HEK293 (cell line): ENCODE data around the gene MAGEL2.

Source experiments
- AEBP2 ChIP-seq: fragments of 450-650 bp; formaldehyde crosslinking; IDR thresholded peaks from 2 replicates; pipeline ENCODE4 v1.5.1; 2016; ENCODE audit warnings: missing biosample characterization, missing genetic modification characterization, borderline replicate concordance
- CTCF ChIP-seq: fragments of 450-650 bp; formaldehyde crosslinking; IDR thresholded peaks from 2 replicates; pipeline ENCODE4 v1.5.1; 2016; ENCODE audit warnings: missing biosample characterization, missing genetic modification characterization
- ELK4 ChIP-seq: IDR thresholded peaks from 2 replicates; pipeline ENCODE4 v1.6.1; 2011; ENCODE audit warnings: mild to moderate bottlenecking, low read depth, low read length, borderline replicate concordance
- TRIM28 ChIP-seq: IDR thresholded peaks from 2 replicates; pipeline ENCODE4 v1.6.1; 2011; ENCODE audit warnings: low read length, control low read depth, borderline replicate concordance
- ZNF18 ChIP-seq: fragments of 450-650 bp; formaldehyde crosslinking; IDR thresholded peaks from 2 replicates; pipeline ENCODE4 v1.5.1; 2016; ENCODE audit warnings: missing biosample characterization, missing genetic modification characterization
- ZNF544 ChIP-seq: fragments of 450-650 bp; formaldehyde crosslinking; IDR thresholded peaks from 2 replicates; pipeline ENCODE4 v1.5.0; 2017; ENCODE audit warnings: missing biosample characterization, missing genetic modification characterization
- ZNF639 ChIP-seq: fragments of 450-650 bp; formaldehyde crosslinking; IDR thresholded peaks from 2 replicates; pipeline ENCODE4 v1.5.1; 2016; ENCODE audit warnings: missing biosample characterization, missing genetic modification characterization

GRCh38 chr15:23670970-23671369 lies 23.3 kb upstream of the MAGEL2 start:
- no peak for TF ChIP-seq TRIM28
- TF ChIP-seq ZNF639 (tag by site-specific recombination) = no peak
- no peak for TF ChIP-seq CTCF (tag by site-specific recombination)
- TF ChIP-seq AEBP2 (tag by site-specific recombination) = no peak
- TF ChIP-seq ELK4 = no peak
- no peak for TF ChIP-seq ZNF544
- TF ChIP-seq ZNF18 (tag by site-specific recombination) = no peak
